ENCODE results near the gene MALRD1. TPM values are rescaled to one million over a fixed set of nuclear protein-coding genes. Genes with fewer than 3 reads are reported as not detected.

Gene MALRD1
- total and polyA plus RNA-seq, 2 of the 8 experiments (the other 6 are each of a cell fraction or from before 2014, with no cell fraction given), result 0.32 to 0.35 TPM

DNA sequence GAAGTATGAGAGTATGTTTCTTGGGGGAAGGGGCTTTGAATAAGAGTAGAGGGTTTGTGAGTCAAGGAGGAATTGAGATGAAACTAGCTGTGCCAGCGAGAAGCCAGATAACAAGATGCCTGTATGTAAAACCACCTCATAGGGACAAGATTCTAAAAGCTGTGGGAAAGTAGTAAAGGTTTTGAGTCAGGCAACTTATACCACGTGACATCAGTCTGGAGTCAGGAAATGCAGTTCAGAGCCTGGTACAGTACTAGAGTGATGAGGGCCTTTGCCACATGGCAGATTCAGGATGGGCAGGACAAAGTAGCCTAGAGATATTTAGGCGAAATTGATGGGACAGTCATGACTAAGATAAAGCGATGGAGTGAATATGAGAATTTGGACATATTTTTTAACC, 627.5 kb downstream of the MALRD1 start (continued):
- TF ChIP-seq CEBPB (IDR thresholded peaks at IDR 0.05; ENCODE audit: low read depth, low read length) (no peak), SUZ12 (IDR thresholded peaks at IDR 0.05; ENCODE audit: low read length) (no peak)
